Pons (tissue), 1 donor: ENCODE measurements around the gene TCF4.

ENCODE experiments used
- DNase-seq: peaks from one replicate; pipeline ENCODE4 v3.0.0-alpha.2; 2016; ENCODE audit warnings: low spot score

TCF4 gene

GRCh38 chr18:55546851-55547704 lies 40.9 kb downstream of the TCF4 start:
- DNase-seq: peak; percentile 77

- no peak for DNase-seq
These were observed 44.0 kb downstream of the TCF4 start for GRCh38 chr18:55544014-55544413.

- DNase-seq: no peak
These were observed 44.8 kb downstream of the TCF4 start for GRCh38 chr18:55543130-55543704.

- DNase-seq: no peak
These were observed 46.4 kb downstream of the TCF4 start for GRCh38 chr18:55541571-55541970.

GRCh38 chr18:55539240-55539639 lies 48.8 kb downstream of the TCF4 start:
- DNase-seq: no peak

- no peak for DNase-seq
These were observed 53.0 kb downstream of the TCF4 start for GRCh38 chr18:55534996-55535395.

- no peak for DNase-seq
These were observed 53.4 kb downstream of the TCF4 start for GRCh38 chr18:55534547-55534946.

- DNase-seq: no peak
These were observed 57.8 kb downstream of the TCF4 start for GRCh38 chr18:55530166-55530565.

- DNase-seq: no peak
These were observed 58.4 kb downstream of the TCF4 start for GRCh38 chr18:55529581-55529980.

- DNase-seq: no peak
These were observed 62.1 kb downstream of the TCF4 start for GRCh38 chr18:55525845-55526244.

GRCh38 chr18:55524353-55525073 lies 63.5 kb downstream of the TCF4 start:
- DNase-seq: no peak

GRCh38 chr18:55523001-55523400 lies 65.0 kb downstream of the TCF4 start:
- no peak for DNase-seq

GRCh38 chr18:55522011-55522410 lies 66.0 kb downstream of the TCF4 start:
- DNase-seq: peak; percentile 64

- DNase-seq: no peak
These were observed 70.9 kb downstream of the TCF4 start for GRCh38 chr18:55517055-55517454.

- no peak for DNase-seq
These were observed 71.9 kb downstream of the TCF4 start for GRCh38 chr18:55515941-55516710.

- no peak for DNase-seq
These were observed 72.8 kb downstream of the TCF4 start for GRCh38 chr18:55515214-55515613.

GRCh38 chr18:55513161-55513560 lies 74.8 kb downstream of the TCF4 start:
- peak; percentile 79 for DNase-seq

- no peak for DNase-seq
These were observed 76.7 kb downstream of the TCF4 start for GRCh38 chr18:55511277-55511676.

GRCh38 chr18:55510809-55511208 lies 77.2 kb downstream of the TCF4 start:
- peak; percentile 69 for DNase-seq

GRCh38 chr18:55509631-55510324 lies 78.2 kb downstream of the TCF4 start:
- no peak for DNase-seq

- no peak for DNase-seq
These were observed 79.3 kb downstream of the TCF4 start for GRCh38 chr18:55508651-55509050.

GRCh38 chr18:55506074-55506473 lies 81.9 kb downstream of the TCF4 start:
- DNase-seq: no peak
